ENCODE results near the gene LRRC15.

Gene LRRC15

DNA sequence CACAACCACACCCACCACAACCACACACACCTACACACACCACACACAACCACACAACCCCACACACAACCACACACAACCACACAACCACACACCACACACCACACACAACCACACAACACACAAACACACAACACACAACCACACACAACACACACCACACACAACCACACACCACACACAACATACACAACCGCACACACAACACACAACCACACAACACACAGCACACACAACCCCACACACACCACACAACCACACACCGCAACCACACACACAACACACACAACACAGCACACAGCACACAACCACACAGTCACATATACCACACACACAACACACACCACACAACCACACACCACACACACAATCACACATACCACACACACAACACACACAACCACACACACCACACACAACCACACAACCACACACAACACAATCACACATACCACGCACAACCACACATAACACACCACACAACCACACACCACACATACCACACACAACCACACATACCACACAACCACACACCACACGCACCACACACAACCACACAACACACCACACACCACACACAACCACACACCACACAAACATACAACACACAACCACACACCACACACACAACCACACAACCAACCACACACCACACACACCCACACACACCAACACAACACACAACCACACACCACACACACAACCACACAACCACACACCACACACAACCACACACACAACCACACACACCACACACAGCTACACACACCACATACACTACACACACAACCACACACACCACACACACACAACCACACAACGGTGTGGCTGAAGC lies 42.1 kb downstream of the LRRC15 start:
- DNase-seq (ENCODE audit: extremely low spot score) = no peak
- TF ChIP-seq L3MBTL2 (conservative IDR thresholded peaks at IDR 0.05) (no peak), FOXM1 (IDR thresholded peaks at IDR 0.05; ENCODE audit: borderline replicate concordance) (no peak), SUZ12 (IDR thresholded peaks at IDR 0.05) (no peak), ARNT (IDR thresholded peaks at IDR 0.05) (no peak), NFRKB (IDR thresholded peaks at IDR 0.05) (no peak), CTBP1 (IDR thresholded peaks at IDR 0.05; ENCODE audit: borderline replicate concordance) (no peak), BHLHE40 (IDR thresholded peaks at IDR 0.05; ENCODE audit: borderline replicate concordance) (no peak), ELF4 (IDR thresholded peaks at IDR 0.05) (no peak), LEF1 (IDR thresholded peaks at IDR 0.05; ENCODE audit: borderline replicate concordance) (no peak), TARDBP (IDR thresholded peaks at IDR 0.05) (no peak), ZNF384 (IDR thresholded peaks at IDR 0.05) (no peak), SP1 (IDR thresholded peaks at IDR 0.05) (no peak), HDGF (IDR thresholded peaks at IDR 0.05; ENCODE audit: borderline replicate concordance) (no peak), FOXA1 (IDR thresholded peaks at IDR 0.05) (no peak), FOXK2 (IDR thresholded peaks at IDR 0.05) (no peak)
- TF ChIP-seq, protein P1, sequence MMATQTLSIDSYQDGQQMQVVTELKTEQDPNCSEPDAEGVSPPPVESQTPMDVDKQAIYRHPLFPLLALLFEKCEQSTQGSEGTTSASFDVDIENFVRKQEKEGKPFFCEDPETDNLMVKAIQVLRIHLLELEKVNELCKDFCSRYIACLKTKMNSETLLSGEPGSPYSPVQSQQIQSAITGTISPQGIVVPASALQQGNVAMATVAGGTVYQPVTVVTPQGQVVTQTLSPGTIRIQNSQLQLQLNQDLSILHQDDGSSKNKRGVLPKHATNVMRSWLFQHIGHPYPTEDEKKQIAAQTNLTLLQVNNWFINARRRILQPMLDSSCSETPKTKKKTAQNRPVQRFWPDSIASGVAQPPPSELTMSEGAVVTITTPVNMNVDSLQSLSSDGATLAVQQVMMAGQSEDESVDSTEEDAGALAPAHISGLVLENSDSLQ (IDR thresholded peaks at IDR 0.05) = no peak
- CTCF ChIA-PET = no interaction called here
- POLR2A ChIA-PET = no interaction called here

DNA sequence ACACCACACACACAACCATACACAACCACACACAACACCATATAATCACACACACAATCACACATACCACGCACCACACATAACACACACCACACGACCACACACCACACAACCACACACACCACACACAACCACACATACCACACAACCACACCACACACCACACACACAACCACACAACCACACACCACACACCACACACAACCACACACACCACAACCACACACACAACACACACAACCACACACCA lies 42.6 kb downstream of the LRRC15 start:
- CTCF ChIA-PET = no interaction called here
- POLR2A ChIA-PET = no interaction called here
- TF ChIP-seq ELF4 (IDR thresholded peaks at IDR 0.05) (no peak), FOXA1 (IDR thresholded peaks at IDR 0.05) (no peak), CTBP1 (IDR thresholded peaks at IDR 0.05; ENCODE audit: borderline replicate concordance) (no peak), NFRKB (IDR thresholded peaks at IDR 0.05) (no peak), FOXM1 (IDR thresholded peaks at IDR 0.05; ENCODE audit: borderline replicate concordance) (no peak), SUZ12 (IDR thresholded peaks at IDR 0.05) (no peak), HDGF (IDR thresholded peaks at IDR 0.05; ENCODE audit: borderline replicate concordance) (no peak), TARDBP (IDR thresholded peaks at IDR 0.05) (no peak), FOXK2 (IDR thresholded peaks at IDR 0.05) (no peak), ZNF384 (IDR thresholded peaks at IDR 0.05) (no peak), BHLHE40 (IDR thresholded peaks at IDR 0.05; ENCODE audit: borderline replicate concordance) (no peak), ARNT (IDR thresholded peaks at IDR 0.05) (no peak), L3MBTL2 (conservative IDR thresholded peaks at IDR 0.05) (no peak), LEF1 (IDR thresholded peaks at IDR 0.05; ENCODE audit: borderline replicate concordance) (no peak), SP1 (IDR thresholded peaks at IDR 0.05) (no peak)
- TF ChIP-seq, protein P1 (IDR thresholded peaks at IDR 0.05) = no peak
- no peak for DNase-seq (ENCODE audit: extremely low spot score)

DNA sequence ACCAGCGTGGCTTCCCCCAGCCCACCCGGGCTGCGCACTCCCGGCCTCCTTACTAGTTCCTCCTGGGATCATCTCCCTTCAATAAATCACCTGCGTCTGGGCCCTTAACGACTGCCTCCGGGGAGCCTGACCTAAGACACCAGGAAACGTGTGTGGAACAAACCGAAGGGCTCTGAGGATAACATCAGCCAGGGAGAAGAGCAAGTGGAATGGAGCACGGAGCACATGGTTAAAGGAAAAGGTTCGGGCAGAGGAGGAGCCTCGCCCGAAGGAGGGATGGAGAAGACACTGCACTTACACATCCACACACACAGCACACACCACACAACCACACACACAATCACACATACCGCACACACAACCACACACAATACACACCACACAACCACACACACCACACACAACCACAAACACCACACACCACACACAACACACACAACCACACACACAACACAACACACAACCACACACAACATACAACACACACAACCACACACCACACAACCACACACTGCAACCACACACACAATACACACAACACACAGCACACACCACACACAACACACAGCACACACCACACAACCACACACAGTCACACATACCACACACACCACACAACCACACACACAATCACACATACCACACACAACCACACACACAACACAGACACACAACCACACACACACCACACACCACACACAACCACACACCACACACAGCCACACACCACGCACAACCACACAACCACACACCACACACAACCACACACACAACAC lies 43.2 kb downstream of the LRRC15 start:
- DNase-seq (ENCODE audit: extremely low spot score) = no peak
- ChIA-PET POLR2A (no interaction called here), CTCF (interaction anchor here (1.0 kb wide), 1 partner anchor 10 kb away, joined by 4 read pairs; no protein-coding TSS in a partner anchor)
- TF ChIP-seq TARDBP (IDR thresholded peaks at IDR 0.05) = no peak
- TF ChIP-seq, protein P1 (IDR thresholded peaks at IDR 0.05) = peak; percentile 55

DNA sequence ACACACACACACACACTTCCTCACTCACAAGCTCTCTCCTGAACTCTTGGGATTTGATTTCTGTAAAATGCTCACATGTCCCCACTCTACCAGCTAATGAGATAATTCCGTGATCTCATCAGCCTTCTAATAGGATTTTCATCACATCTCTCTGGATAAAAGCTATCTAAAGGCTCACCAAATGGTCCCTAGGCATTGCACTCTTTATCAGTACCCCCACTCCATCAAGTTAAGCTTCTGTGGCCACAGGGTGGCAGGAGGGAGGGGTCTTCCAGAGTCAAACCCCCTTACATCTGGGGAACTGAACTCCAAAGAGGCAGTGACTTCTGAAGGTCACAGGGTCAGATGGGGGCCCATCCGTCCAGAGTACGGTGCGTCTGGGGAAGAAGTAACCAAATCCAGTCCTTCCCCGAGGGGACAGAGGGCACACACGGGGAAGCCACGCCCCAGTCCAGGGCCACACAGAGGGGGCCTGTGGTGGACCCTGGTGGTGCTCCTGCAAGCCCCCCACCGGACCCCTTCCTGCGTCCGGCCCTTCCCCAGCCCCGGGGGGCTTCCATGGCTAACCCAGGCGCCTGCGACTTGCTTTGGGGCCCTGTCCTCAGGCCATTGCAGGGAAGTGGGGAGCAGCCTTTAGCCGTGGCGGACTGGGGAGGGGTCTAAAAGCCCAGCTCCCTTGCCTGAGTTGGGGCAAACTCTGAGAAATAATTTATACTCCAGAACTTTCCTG lies 44.0 kb downstream of the LRRC15 start:
- CTCF ChIA-PET = interaction anchor here (1.0 kb wide), 1 partner anchor 9 kb away, joined by 4 read pairs; no protein-coding TSS in a partner anchor
- no peak for DNase-seq (ENCODE audit: extremely low spot score)
- TF ChIP-seq NFRKB (IDR thresholded peaks at IDR 0.05) (no peak), FOXK2 (IDR thresholded peaks at IDR 0.05) (no peak), L3MBTL2 (conservative IDR thresholded peaks at IDR 0.05) (no peak), ARNT (IDR thresholded peaks at IDR 0.05) (no peak), FOXM1 (IDR thresholded peaks at IDR 0.05; ENCODE audit: borderline replicate concordance) (no peak), CTBP1 (IDR thresholded peaks at IDR 0.05; ENCODE audit: borderline replicate concordance) (no peak)
- POLR2A ChIA-PET = no interaction called here

DNA sequence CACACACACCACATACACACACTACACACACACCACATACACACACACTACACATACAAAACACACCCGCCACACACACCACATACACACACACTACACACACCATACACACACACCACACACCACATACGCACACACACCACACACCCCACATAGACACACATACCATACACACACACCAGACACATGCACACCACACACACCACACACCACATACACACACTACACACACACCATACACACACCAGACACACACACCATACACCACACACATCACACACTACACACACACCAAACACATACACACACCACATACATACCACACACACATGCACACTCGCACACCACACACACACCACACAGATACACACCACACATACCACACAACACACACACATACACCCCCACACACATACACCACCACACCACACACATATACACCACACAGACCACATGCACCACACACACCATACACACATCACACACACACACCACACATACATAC lies 44.7 kb downstream of the LRRC15 start:
- POLR2A ChIA-PET = no interaction called here
- no peak for DNase-seq (ENCODE audit: extremely low spot score)
- TF ChIP-seq FOXK2 (IDR thresholded peaks at IDR 0.05) (no peak), SUZ12 (IDR thresholded peaks at IDR 0.05) (no peak), CTBP1 (IDR thresholded peaks at IDR 0.05; ENCODE audit: borderline replicate concordance) (no peak), FOXA1 (IDR thresholded peaks at IDR 0.05) (no peak), TARDBP (IDR thresholded peaks at IDR 0.05) (no peak), ZNF384 (IDR thresholded peaks at IDR 0.05) (no peak), SP1 (IDR thresholded peaks at IDR 0.05) (no peak), L3MBTL2 (conservative IDR thresholded peaks at IDR 0.05) (no peak), LEF1 (IDR thresholded peaks at IDR 0.05; ENCODE audit: borderline replicate concordance) (no peak), NFRKB (IDR thresholded peaks at IDR 0.05) (no peak), ARNT (IDR thresholded peaks at IDR 0.05) (no peak), FOXM1 (IDR thresholded peaks at IDR 0.05; ENCODE audit: borderline replicate concordance) (no peak), HDGF (IDR thresholded peaks at IDR 0.05; ENCODE audit: borderline replicate concordance) (no peak), BHLHE40 (IDR thresholded peaks at IDR 0.05; ENCODE audit: borderline replicate concordance) (no peak), ELF4 (IDR thresholded peaks at IDR 0.05) (no peak)
- TF ChIP-seq, protein P1 (IDR thresholded peaks at IDR 0.05) = no peak
- CTCF ChIA-PET = no interaction called here

Data from HEK293T (cell line).